ENCODE data around the gene SLC27A4.

Gene SLC27A4

DNA sequence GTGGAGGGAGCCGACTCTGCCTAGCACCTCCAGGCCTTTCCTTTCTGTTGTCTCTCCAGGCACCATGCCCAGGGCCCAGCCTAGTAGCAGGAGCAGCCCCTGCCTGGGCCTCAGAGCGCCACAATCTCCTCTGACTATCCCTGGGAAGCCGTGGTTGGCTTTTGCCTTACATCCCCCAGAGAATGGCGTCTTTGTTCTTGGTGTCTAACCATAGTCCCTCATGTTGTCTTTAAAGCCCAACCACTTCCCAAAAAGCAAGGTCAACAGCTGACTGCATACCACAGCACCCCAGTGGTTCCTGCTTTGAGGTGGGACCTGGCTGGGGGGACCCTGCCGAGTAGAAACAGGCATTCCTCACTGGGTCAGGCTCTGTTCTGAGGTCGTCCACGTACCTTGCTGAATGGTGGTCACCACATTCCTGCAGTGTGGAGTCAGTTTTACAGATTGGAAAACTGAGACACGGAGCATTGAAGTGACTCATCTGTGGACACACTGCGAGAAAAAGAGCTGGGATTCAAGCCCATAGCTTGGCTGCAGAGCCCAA lies 66.6 kb downstream of the SLC27A4 start:
- Mint-ChIP-seq H3K27me3 (peaks cover 60% of the 10 kb centered on the region), H3K4me3 (no peak overlapping the region), H3K4me1 (no peaks in the 10 kb centered on the region), H3K27ac (no peak overlapping the region), H3K9me3 (no peaks in the 10 kb centered on the region)
- DNase-seq (no peak), ATAC-seq (no peak)

- Mint-ChIP-seq H3K27ac (no peak overlapping the region), H3K4me1 (no peaks in the 10 kb centered on the region), H3K9me3 (no peaks in the 10 kb centered on the region), H3K4me3 (no peak overlapping the region), H3K27me3 (peaks cover 66% of the 10 kb centered on the region)
- DNase-seq (no peak), ATAC-seq (no peak)
These were observed 68.7 kb downstream of the SLC27A4 start for GRCh38 chr9:128408963-128409431.

- H3K4me1 Mint-ChIP-seq, result no peaks in the 10 kb centered on the region
- DNase-seq (no peak), ATAC-seq (no peak)
- no peak overlapping the region for H3K4me3 Mint-ChIP-seq
- H3K27ac Mint-ChIP-seq, result no peak overlapping the region
- H3K9me3 Mint-ChIP-seq, result no peaks in the 10 kb centered on the region
- peaks cover 68% of the 10 kb centered on the region for H3K27me3 Mint-ChIP-seq
These were observed 69.1 kb downstream of the SLC27A4 start for GRCh38 chr9:128409450-128409849.

GRCh38 chr9:128409978-128410377 lies 69.7 kb downstream of the SLC27A4 start:
- Mint-ChIP-seq H3K4me1 (no peaks in the 10 kb centered on the region), H3K27ac (no peak overlapping the region), H3K27me3 (peaks cover 70% of the 10 kb centered on the region), H3K9me3 (no peaks in the 10 kb centered on the region), H3K4me3 (no peak overlapping the region)
- ATAC-seq (no peak), DNase-seq (no peak)
